SK-N-SH treated with all-trans-retinoic acid at 6 μM for 48 hours (cell line): ENCODE measurements around the gene LRRC25.

Experiments
- ATAC-seq: fragments of 200-7000 bp; cut with Tn5 transposase; 3 replicates; pipeline ENCODE4 v1.9.1; 2020; ENCODE audit warnings: mild to moderate bottlenecking, moderate library complexity
- ARNTL ChIP-seq: fragments of 450-650 bp; formaldehyde crosslinking; IDR thresholded peaks from 2 replicates; pipeline ENCODE4 v1.5.0; 2020; ENCODE audit warnings: low read depth, mild to moderate bottlenecking, moderate library complexity, borderline replicate concordance
- BACH2 ChIP-seq: fragments of 250-450 bp; sonication (Bioruptor Pico); IDR thresholded peaks from 2 replicates; pipeline ENCODE4 v1.9.0; 2021; ENCODE audit warnings: mild to moderate bottlenecking, borderline replicate concordance
- CREB5 ChIP-seq: fragments of 250-450 bp; sonication (Bioruptor Pico); IDR thresholded peaks from 2 replicates; pipeline ENCODE4 v1.5.1; 2020; ENCODE audit warnings: low read depth, mild to moderate bottlenecking, moderate library complexity
- CSDC2 ChIP-seq: fragments of 250-450 bp; sonication (Bioruptor Pico); IDR thresholded peaks from 2 replicates; pipeline ENCODE4 v1.5.0; 2020; ENCODE audit warnings: mild to moderate bottlenecking, moderate library complexity
- ESRRG ChIP-seq: fragments of 250-450 bp; sonication (Bioruptor Pico); IDR thresholded peaks from 2 replicates; pipeline ENCODE4 v1.6.1; 2021; ENCODE audit warnings: mild to moderate bottlenecking
- GLIS3 ChIP-seq: fragments of 250-450 bp; sonication (Bioruptor Pico); IDR thresholded peaks from 2 replicates; pipeline ENCODE4 v1.5.0; 2020; ENCODE audit warnings: mild to moderate bottlenecking, moderate library complexity
- ISL1 ChIP-seq: fragments of 250-450 bp; sonication (Bioruptor Pico); IDR thresholded peaks from 2 replicates; pipeline ENCODE4 v2.1.2; 2022; ENCODE audit warnings: mild to moderate bottlenecking, moderate library complexity
- OSR1 ChIP-seq: fragments of 250-450 bp; sonication (Bioruptor Pico); IDR thresholded peaks from 2 replicates; pipeline ENCODE4 v1.8.0; 2022; ENCODE audit warnings: moderate library complexity, mild to moderate bottlenecking, inconsistent platforms
- PATZ1 ChIP-seq: fragments of 250-450 bp; sonication (Bioruptor Pico); IDR thresholded peaks from 2 replicates; pipeline ENCODE4 v1.8.0; 2020; ENCODE audit warnings: mild to moderate bottlenecking, moderate library complexity, borderline replicate concordance
- POU6F1 ChIP-seq: fragments of 250-450 bp; sonication (Bioruptor Pico); IDR thresholded peaks from 2 replicates; pipeline ENCODE4 v1.8.0; 2021; ENCODE audit warnings: low read depth, mild to moderate bottlenecking, moderate library complexity, borderline replicate concordance
- PPARA ChIP-seq: fragments of 250-450 bp; sonication (Bioruptor Pico); IDR thresholded peaks from 2 replicates; pipeline ENCODE4 v1.5.0; 2020; ENCODE audit warnings: mild to moderate bottlenecking, borderline replicate concordance
- RARB ChIP-seq: fragments of 250-450 bp; sonication (Bioruptor Pico); IDR thresholded peaks from 2 replicates; pipeline ENCODE4 v1.8.0; 2021; ENCODE audit warnings: mild to moderate bottlenecking, moderate library complexity
- SNAI2 ChIP-seq: fragments of 250-450 bp; sonication (Bioruptor Pico); IDR thresholded peaks from 2 replicates; pipeline ENCODE4 v1.5.0; 2020; ENCODE audit warnings: mild to moderate bottlenecking, moderate library complexity
- TCF4 ChIP-seq: fragments of 250-450 bp; sonication (Bioruptor Pico); IDR thresholded peaks from 2 replicates; pipeline ENCODE4 v1.8.0; 2021; ENCODE audit warnings: mild to moderate bottlenecking, moderate library complexity, borderline replicate concordance
- TOX ChIP-seq: fragments of 250-450 bp; sonication (Bioruptor Pico); IDR thresholded peaks from 2 replicates; pipeline ENCODE4 v1.8.0; 2021; ENCODE audit warnings: mild to moderate bottlenecking, moderate library complexity, borderline replicate concordance
- TSHZ2 ChIP-seq: fragments of 250-450 bp; sonication (Bioruptor Pico); IDR thresholded peaks from 2 replicates; pipeline ENCODE4 v1.5.0; 2020; ENCODE audit warnings: mild to moderate bottlenecking, moderate library complexity
- ZFP3 ChIP-seq: fragments of 250-450 bp; sonication (Bioruptor Pico); IDR thresholded peaks from 2 replicates; pipeline ENCODE4 v1.5.0; 2020; ENCODE audit warnings: mild to moderate bottlenecking, moderate library complexity
- ZFP30 ChIP-seq: fragments of 450-650 bp; formaldehyde crosslinking; IDR thresholded peaks from 2 replicates; pipeline ENCODE4 v1.5.0; 2022; ENCODE audit warnings: mild to moderate bottlenecking, moderate library complexity
- ZNF70 ChIP-seq: fragments of 450-650 bp; formaldehyde crosslinking; IDR thresholded peaks from 2 replicates; pipeline ENCODE4 v1.5.0; 2020; ENCODE audit warnings: mild to moderate bottlenecking, moderate library complexity
- ZNF8 ChIP-seq: fragments of 450-650 bp; formaldehyde crosslinking; IDR thresholded peaks from 2 replicates; pipeline ENCODE4 v1.5.0; 2020; ENCODE audit warnings: mild to moderate bottlenecking, moderate library complexity
- TF ChIP-seq, protein P1 (sequence below): fragments of 250-450 bp; sonication (Bioruptor Pico); IDR thresholded peaks from 2 replicates; pipeline ENCODE4 v1.5.1; 2021; ENCODE audit warnings: mild to moderate bottlenecking, moderate library complexity

LRRC25 gene

GRCh38 chr19:18420930-18421329 is 23.5 kb upstream of the LRRC25 start:
- TF ChIP-seq BACH2 (CRISPR knock-in tag) (no peak), CREB5 (CRISPR knock-in tag) (no peak), RARB (CRISPR knock-in tag) (no peak), ZNF8 (CRISPR knock-in tag) (no peak), TSHZ2 (no peak)
- ATAC-seq: no peak

DNA sequence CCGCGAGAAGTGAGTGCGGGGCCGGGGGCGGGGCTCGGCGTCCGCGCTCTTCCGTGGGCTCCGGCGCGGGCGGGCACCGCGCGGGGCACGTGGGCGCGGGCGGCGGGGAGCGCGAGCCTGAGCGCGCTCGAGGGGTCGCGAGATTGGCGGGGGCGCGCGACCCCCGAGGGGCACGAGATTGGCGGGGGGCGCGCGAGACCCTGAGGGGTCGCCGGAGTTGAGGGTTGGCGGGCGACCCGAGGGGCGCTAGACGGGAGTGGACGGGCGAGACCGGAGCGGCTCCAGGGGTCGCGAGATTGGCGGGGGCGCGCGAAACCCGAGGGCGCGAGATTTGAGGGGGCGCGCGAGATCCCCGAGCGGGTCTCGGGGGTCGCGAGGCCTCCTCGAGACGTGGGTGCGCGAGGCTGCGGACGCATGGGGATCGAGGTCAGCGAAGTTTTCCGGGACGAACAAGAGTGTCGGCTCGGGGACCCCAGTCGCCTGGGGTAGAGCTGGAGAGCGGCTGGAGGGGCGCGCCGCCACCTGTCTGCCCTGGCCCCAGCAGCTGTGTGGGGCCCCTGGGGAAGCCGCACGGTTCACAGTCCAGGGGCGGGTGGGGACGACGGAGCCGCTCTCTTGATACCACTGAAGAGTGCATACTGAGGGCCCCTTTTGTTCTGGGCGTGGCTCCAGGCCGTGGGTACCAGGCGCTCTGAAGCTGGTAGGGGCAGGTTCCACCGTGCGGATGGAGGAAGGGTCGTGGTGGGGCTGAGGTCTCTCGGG is 22.5 kb upstream of the LRRC25 start:
- ATAC-seq: no peak; the same call in 2 of the 3 replicates
- no peak for TF ChIP-seq ESRRG
- TF ChIP-seq, protein P1, sequence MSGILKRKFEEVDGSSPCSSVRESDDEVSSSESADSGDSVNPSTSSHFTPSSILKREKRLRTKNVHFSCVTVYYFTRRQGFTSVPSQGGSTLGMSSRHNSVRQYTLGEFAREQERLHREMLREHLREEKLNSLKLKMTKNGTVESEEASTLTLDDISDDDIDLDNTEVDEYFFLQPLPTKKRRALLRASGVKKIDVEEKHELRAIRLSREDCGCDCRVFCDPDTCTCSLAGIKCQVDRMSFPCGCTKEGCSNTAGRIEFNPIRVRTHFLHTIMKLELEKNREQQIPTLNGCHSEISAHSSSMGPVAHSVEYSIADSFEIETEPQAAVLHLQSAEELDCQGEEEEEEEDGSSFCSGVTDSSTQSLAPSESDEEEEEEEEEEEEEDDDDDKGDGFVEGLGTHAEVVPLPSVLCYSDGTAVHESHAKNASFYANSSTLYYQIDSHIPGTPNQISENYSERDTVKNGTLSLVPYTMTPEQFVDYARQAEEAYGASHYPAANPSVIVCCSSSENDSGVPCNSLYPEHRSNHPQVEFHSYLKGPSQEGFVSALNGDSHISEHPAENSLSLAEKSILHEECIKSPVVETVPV (CRISPR knock-in tag): no peak
- no peak for TF ChIP-seq OSR1 (CRISPR knock-in tag)
- no peak for TF ChIP-seq CREB5 (CRISPR knock-in tag)
- TF ChIP-seq RARB (CRISPR knock-in tag): no peak
- no peak for TF ChIP-seq PATZ1
- no peak for TF ChIP-seq ZFP30
- TF ChIP-seq ZNF70 (CRISPR knock-in tag): no peak
- TF ChIP-seq SNAI2 (CRISPR knock-in tag): no peak
- TF ChIP-seq POU6F1 (CRISPR knock-in tag): no peak
- TF ChIP-seq TOX (CRISPR knock-in tag): no peak
- no peak for TF ChIP-seq ISL1 (CRISPR knock-in tag)
- no peak for TF ChIP-seq PPARA (CRISPR knock-in tag)
- no peak for TF ChIP-seq ZNF8 (CRISPR knock-in tag)

DNA sequence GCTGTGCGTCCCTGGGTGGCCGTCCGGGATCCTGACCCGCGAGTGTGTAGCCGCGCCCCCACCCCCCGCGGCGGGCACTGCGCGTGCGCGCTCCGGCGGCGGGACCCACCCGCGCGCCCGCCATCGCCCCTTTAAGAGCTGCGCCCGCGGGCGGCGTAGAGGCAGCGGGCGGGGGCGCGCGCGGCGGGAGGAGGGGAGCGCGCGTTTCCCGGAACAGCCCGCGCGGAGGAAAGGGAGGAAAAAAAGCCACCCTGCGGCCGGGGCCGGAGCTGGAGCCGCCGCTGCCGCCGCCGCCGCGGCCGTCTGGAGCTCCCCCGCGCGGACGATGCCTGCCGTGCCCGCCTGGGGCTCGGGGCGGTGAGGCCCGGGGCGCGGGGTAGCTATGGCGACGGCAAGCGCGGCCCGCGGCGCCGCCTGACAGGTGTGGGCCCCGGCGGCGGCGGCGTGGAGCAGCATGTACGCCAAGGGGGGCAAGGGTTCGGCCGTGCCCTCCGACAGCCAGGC is 21.8 kb upstream of the LRRC25 start, which contains the start of gene SSBP4:
Gene SSBP4 (plus strand): TSS at position 204 of the 504 bp plus-strand sequence. CDS start 251 bp downstream, at position 455.
- TF ChIP-seq TOX (CRISPR knock-in tag) (no peak), BACH2 (CRISPR knock-in tag) (no peak), OSR1 (CRISPR knock-in tag) (no peak), CSDC2 (CRISPR knock-in tag) (0 out of 2 replicates have a peak, but pooled peaks have one; percentile 67), POU6F1 (CRISPR knock-in tag) (no peak), TCF4 (CRISPR knock-in tag) (no peak), ZFP3 (CRISPR knock-in tag) (no peak), SNAI2 (CRISPR knock-in tag) (peak; percentile 84; the same call in 1 of the 2 replicates), GLIS3 (CRISPR knock-in tag) (no peak), ARNTL (CRISPR knock-in tag) (no peak)
- TF ChIP-seq, all 23 proteins: peak for 2

More for the DNA sequence above, 21.8 kb upstream of the LRRC25 start, which contains the start of gene SSBP4:
- no peak for ATAC-seq
